Sigmoid colon (tissue), 7 donors: ENCODE measurements around the gene TRANK1. TPM values are rescaled to one million over a fixed set of nuclear protein-coding genes. Genes with fewer than 3 reads are reported as not detected.

Experiments
- DNase-seq: peaks from one replicate; pipeline ENCODE4 v3.0.0-alpha.2; 2019
- H3K27ac ChIP-seq, 4 donors: fragments of 200-600 bp; sonication (generic); one replicate each; pipeline ENCODE4 v1.5.1; 2016 to 2019; ENCODE audit warnings: mild to moderate bottlenecking in 1 of 4
- H3K27me3 ChIP-seq, 3 donors: fragments of 200-600 bp; sonication (generic); one replicate each; pipeline ENCODE4 v1.5.1; 2019; ENCODE audit warnings: mild to moderate bottlenecking in 1 of 3
- H3K36me3 ChIP-seq, 4 donors: fragments of 200-600 bp; sonication (generic); one replicate each; pipeline ENCODE4 v1.5.1; 2016 to 2019
- H3K4me1 ChIP-seq, 4 donors: fragments of 200-600 bp; sonication (generic); one replicate each; pipeline ENCODE4 v1.5.1; 2017 to 2019
- H3K4me3 ChIP-seq, 4 donors: fragments of 200-600 bp; sonication (generic); one replicate each; pipeline ENCODE4 v1.5.1; 2017 to 2019; ENCODE audit warnings: mild to moderate bottlenecking in 2 of 4, moderate library complexity in 1 of 4
- H3K9me3 ChIP-seq, 4 donors: fragments of 200-600 bp in 3 of 4; sonication (generic) in 3 of 4; one replicate each; pipeline versions ENCODE4 v1.5.1 to v1.6.1; 2013 to 2019
- CTCF ChIP-seq, 4 experiments: fragments of 450-650 bp in 3 of 4; fragments of 200-600 bp in 1 of 4; IDR thresholded peaks; one replicate each; pipeline ENCODE4 v1.5.1; 2016 to 2019; ENCODE audit warnings: antibody characterized with exemption in 4 of 4, mild to moderate bottlenecking in 3 of 4, moderate library complexity in 2 of 4
- EP300 ChIP-seq, 4 donors: sonication (generic); formaldehyde crosslinking; IDR thresholded peaks; one replicate each; pipeline ENCODE4 v1.6.1; 2017; ENCODE audit warnings: antibody characterized with exemption in 4 of 4
- POLR2A ChIP-seq, 2 donors: fragments of 450-650 bp; IDR thresholded peaks; one replicate each; pipeline ENCODE4 v1.6.1; 2016; ENCODE audit warnings: antibody characterized with exemption in 2 of 2, mild to moderate bottlenecking in 2 of 2, moderate library complexity in 2 of 2
- POLR2AphosphoS5 ChIP-seq, 4 donors: sonication (generic); formaldehyde crosslinking; IDR thresholded peaks; one replicate each; pipeline ENCODE4 v1.6.1; 2017; ENCODE audit warnings: antibody characterized with exemption in 4 of 4
- WGBS, 2 donors: extraction: QIAGEN DNeasy Blood & Tissue Kit; methylation state at CpG; one replicate each; pipeline ENCODE4 v1.1.7; 2013; 5-methylcytosine and 5-hydroxymethylcytosine counted together
- intact Hi-C: fragments of 100-400 bp; cut with DNase I; formaldehyde crosslinking; loops from one replicate; pipeline ENCODE4 v1.15.1; 2023
- polyA plus RNA-seq, 3 donors: library from polyadenylated mRNA; stranded (reverse); fragments of 200-250 nt; gene quantifications; one replicate each; pipeline ENCODE4 v1.2.3, GENCODE V29; 2013
- total RNA-seq, 4 donors: library from RNA; depleted of rRNA; stranded (reverse); fragments of >200 nt; gene quantifications; one replicate each; pipeline ENCODE4 v1.1.0, GENCODE V29; 2016
- donor health status: healthy with polysubstance abuse.
- donor health status: Bipolar disorder and iron deficiency.
- donor health status: healthy.

TRANK1 gene
- total and polyA plus RNA-seq, 7 donors, result 8.6 to 36.4 (median 21.7) TPM

- Histone ChIP-seq H3K4me1 (peaks cover 0 to 26% (median 16%) of the 10 kb centered on the region in 4 donors), H3K36me3 (no peaks in the 10 kb centered on the region), H3K9me3 (no peaks in the 10 kb centered on the region), H3K27ac (peak overlapping the region; percentile 66 to 71 (median 70)), H3K27me3 (no peaks in the 10 kb centered on the region), H3K4me3 (peak overlapping the region in 3 of 4 donors; percentile 50 to 56 (median 51))
- 56 to 85% methylated on average over 1 of the region's 1 CpG for WGBS, 2 donors
- no peak for DNase-seq
- intact Hi-C loops, result loop anchor here (5.0 kb wide), 2 partner anchors 34 to 49 kb away; no protein-coding TSS in a partner anchor
- no peak for TF ChIP-seq CTCF (IDR thresholded peaks at IDR 0.05)
- no peak for TF ChIP-seq EP300 (IDR thresholded peaks at IDR 0.05)
- no peak for TF ChIP-seq POLR2A (IDR thresholded peaks at IDR 0.05)
- no peak for TF ChIP-seq POLR2AphosphoS5 (IDR thresholded peaks at IDR 0.05)
These were observed 36.1 kb downstream of the TRANK1 start for GRCh38 chr3:36908647-36909180.

- WGBS, 2 donors, result 0 to 5% methylated on average over 15 of the region's 15 CpGs
- intact Hi-C loops, result loop anchor here (5.0 kb wide), 2 partner anchors 34 to 49 kb away; no protein-coding TSS in a partner anchor
These were observed 36.8 kb downstream of the TRANK1 start for GRCh38 chr3:36907911-36908646.

GRCh38 chr3:36906504-36907149 is 38.2 kb downstream of the TRANK1 start:
- TF ChIP-seq POLR2A (IDR thresholded peaks at IDR 0.05) (no peak), POLR2AphosphoS5 (IDR thresholded peaks at IDR 0.05) (peak in 3 of 4 donors; percentile 17 to 48 (median 26))
- Histone ChIP-seq H3K27me3 (no peaks in the 10 kb centered on the region), H3K27ac (peak overlapping the region in 1 of 4 donors; percentile 71), H3K36me3 (peaks cover 0 to 12% (median 0%) of the 10 kb centered on the region in 4 donors), H3K9me3 (no peaks in the 10 kb centered on the region), H3K4me3 (no peak overlapping the region), H3K4me1 (peaks cover 0 to 16% (median 4%) of the 10 kb centered on the region in 4 donors)
- intact Hi-C loops, result loop anchor here (5.0 kb wide), 2 partner anchors 36 to 51 kb away; no protein-coding TSS in a partner anchor
- no peak for DNase-seq
- WGBS, 2 donors, result 72 to 85% methylated on average over 2 of the region's 2 CpGs

More at GRCh38 chr3:36907911-36908646, 36.8 kb downstream of the TRANK1 start:
- Histone ChIP-seq H3K4me1 (peaks cover 0 to 26% (median 16%) of the 10 kb centered on the region in 4 donors), H3K27me3 (no peaks in the 10 kb centered on the region), H3K4me3 (peak overlapping the region; percentile 33 to 56 (median 50)), H3K36me3 (no peaks in the 10 kb centered on the region), H3K27ac (peak overlapping the region; percentile 66 to 71 (median 70)), H3K9me3 (no peaks in the 10 kb centered on the region)
- peak; percentile 72 for DNase-seq
- TF ChIP-seq POLR2A (IDR thresholded peaks at IDR 0.05) (no peak), EP300 (IDR thresholded peaks at IDR 0.05) (no peak), POLR2AphosphoS5 (IDR thresholded peaks at IDR 0.05) (peak in 3 of 4 donors; percentile 8 to 30 (median 27)), CTCF (IDR thresholded peaks at IDR 0.05) (no peak)

- WGBS, 2 donors, result 96 to 97% methylated on average over 3 of the region's 3 CpGs
- H3K4me3 ChIP-seq, result no peak overlapping the region
- no peaks in the 10 kb centered on the region for H3K9me3 ChIP-seq
- DNase-seq, result no peak
- H3K36me3 ChIP-seq, result peaks cover 0 to 12% (median 0%) of the 10 kb centered on the region in 4 donors
- intact Hi-C loops, result loop anchor here (5.0 kb wide), 2 partner anchors 37 to 52 kb away; no protein-coding TSS in a partner anchor
- H3K27me3 ChIP-seq, result no peaks in the 10 kb centered on the region
- TF ChIP-seq CTCF (IDR thresholded peaks at IDR 0.05) (no peak), POLR2AphosphoS5 (IDR thresholded peaks at IDR 0.05) (no peak), EP300 (IDR thresholded peaks at IDR 0.05) (no peak), POLR2A (IDR thresholded peaks at IDR 0.05) (no peak)
- peaks cover 0 to 16% (median 4%) of the 10 kb centered on the region in 4 donors for H3K4me1 ChIP-seq
- no peak overlapping the region for H3K27ac ChIP-seq
These were observed 39.3 kb downstream of the TRANK1 start for GRCh38 chr3:36905545-36905944.
